ENCODE data around the gene ARHGEF11.

ARHGEF11 gene

GRCh38 chr1:157050836-157051235 is 5.3 kb upstream of the ARHGEF11 start:
- no peak for DNase-seq

DNA sequence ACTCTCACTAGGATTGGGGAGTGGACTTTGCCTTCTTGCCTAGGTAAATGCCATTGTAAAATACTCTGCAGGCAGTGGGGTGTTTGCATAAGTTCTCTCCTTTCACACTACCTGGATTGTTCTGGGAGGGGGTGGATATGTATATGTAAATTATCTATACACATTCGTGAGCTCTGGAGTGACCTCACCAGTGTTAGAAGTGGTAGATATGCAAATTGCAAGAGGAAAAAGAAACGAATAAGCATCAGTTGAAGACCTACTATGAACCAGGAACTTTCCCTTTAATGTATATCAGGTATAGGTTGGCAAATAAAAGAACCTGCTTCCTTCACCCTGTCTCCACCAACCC is 1.5 kb upstream of the ARHGEF11 start:
- no peak for DNase-seq

DNA sequence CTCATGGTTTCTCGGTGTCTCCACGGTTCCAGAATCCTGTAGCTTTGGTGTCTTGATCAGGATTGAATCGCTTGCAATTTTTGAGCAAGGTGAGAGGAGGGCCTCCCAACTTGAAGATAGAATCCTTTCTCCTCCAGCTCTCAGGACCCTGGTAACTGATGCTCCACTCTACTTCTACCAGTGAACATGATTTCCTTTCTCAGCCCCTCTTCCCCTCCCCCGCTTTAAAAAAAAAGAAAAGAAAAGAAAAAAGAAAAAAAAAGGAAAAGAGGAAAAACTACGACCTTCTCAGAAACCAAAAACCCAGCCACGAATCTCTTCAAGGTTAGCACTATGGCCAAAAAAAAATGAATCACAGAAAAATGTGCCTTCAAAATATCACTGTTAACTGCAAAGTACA is 1.2 kb downstream of the ARHGEF11 start:
- no peak for DNase-seq

- DNase-seq, result no peak
Measured at GRCh38 chr1:157043685-157044084, 1.9 kb downstream of the ARHGEF11 start.

GRCh38 chr1:157042846-157043245 is 2.7 kb downstream of the ARHGEF11 start:
- no peak for DNase-seq

GRCh38 chr1:157040802-157041201 is 4.7 kb downstream of the ARHGEF11 start:
- DNase-seq, result no peak

GRCh38 chr1:157035121-157035520 is 10.4 kb downstream of the ARHGEF11 start:
- DNase-seq, result no peak

- no peak for DNase-seq
Measured at GRCh38 chr1:157034137-157034800, 11.3 kb downstream of the ARHGEF11 start.

GRCh38 chr1:157033357-157033876 is 12.1 kb downstream of the ARHGEF11 start:
- DNase-seq, result no peak

DNA sequence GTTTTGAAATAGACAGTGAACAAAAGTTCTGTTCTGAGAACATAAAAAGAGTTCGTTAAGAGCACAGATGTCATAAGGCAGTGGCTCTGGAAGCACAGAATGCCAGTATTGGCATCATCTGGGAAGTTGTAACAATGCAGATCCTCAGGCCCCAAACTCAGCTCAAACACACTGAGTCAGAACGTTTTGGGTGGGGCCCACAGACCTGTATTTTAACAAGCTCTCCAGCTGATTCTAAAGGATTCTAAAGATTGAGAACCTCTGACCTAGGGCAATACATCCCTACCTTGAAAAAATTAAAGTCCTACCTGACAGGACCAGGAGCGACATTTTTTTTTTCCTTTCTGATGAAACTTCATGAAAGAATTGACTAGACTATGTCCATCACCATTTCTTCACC is 13.2 kb downstream of the ARHGEF11 start:
- no peak for DNase-seq

DNA sequence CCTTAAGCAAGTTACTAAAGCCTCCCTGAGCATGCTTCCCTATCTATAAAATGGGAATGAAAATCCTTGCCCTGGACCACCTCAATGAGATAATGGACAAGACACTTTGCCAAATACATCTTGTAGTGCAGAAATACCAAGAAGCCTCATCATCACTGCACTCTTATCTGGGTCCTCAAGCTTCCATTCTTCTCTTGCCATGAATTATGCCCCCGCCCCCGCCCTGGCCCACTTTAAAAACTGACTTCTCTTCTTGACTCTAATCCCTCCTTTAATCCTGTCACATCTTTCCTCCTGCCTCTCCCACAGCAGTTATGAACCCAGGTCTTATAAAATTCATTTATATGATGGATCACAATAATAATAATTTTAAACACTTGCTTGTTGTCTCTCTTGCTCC is 14.8 kb downstream of the ARHGEF11 start:
- DNase-seq, result no peak

DNA sequence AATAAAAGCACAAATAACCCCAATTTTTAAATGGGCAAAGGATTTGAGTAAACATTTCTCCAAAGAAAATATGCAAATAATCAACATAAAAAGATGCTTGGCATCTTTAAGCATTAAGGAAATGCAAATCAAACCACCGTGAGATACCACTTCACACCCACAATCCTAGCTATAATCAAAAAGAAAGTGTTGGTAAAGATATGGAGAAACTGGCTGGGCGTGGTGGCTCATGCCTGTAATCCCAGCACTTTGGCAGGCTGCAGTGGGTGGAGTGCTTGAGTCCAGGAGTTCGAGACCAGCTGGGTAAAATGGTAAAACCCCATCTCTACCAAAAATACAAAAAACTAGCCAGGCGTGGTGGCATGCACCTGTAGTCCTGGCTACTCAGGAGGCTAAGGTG is 16.9 kb downstream of the ARHGEF11 start:
- no peak for DNase-seq

DNA sequence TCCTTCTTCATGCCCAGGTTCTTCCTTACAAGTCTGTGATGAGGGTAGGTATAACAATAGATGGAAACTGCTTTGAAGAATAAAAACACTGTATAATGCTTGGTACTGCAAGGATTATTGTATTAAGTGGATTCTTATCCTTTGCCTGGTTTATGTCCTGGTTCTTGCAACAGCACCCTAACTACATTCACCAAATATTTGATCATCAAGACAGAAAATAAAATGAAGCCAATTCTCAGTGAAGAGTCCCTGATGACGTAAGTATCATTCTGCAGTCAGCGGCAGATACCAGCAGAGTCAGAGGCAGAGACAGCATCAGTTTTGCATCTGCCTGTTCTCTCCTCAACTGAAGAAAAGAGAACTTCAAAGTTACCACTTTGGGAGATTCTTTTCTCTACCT is 19.7 kb downstream of the ARHGEF11 start:
- DNase-seq, result no peak

- DNase-seq, result no peak
Measured at GRCh38 chr1:157025385-157025784, 20.2 kb downstream of the ARHGEF11 start.

DNA sequence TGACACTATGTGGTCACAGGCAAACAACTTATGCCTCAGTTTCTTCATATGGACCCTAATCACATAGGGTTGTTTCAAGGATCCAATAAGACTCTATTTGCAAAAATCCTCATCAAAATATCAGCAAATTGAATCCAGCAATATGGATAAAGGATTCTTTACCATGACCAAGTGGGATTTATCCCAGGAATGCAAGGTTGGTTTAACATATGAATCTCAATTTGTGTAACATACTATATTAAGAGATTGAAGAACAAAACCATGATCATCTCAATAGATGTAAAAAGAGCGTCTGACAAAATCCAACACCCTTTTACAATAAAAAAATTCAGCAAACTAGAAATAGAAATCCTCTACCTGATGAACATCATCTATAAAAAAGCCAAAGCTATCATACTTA is 23.9 kb downstream of the ARHGEF11 start:
- DNase-seq, result no peak

DNA sequence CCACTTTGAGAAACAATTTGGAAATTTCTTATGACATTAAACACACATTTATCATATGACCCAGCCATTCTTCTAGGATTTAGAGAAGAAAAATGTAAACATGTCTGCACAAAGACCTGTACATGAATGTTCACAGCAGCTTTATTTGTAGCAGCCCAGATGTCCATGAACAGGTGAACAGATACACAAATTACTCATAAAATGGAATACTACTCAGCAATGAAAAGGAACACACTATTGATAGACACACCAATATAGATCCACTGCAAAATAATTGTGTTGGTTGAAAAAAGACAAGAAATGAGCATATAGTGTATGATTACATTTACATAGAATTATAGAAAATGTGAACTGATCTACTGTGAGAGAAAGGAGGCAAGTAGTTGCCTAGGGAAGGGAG is 26.1 kb downstream of the ARHGEF11 start:
- no peak for DNase-seq

- DNase-seq, result no peak
Measured at GRCh38 chr1:157011845-157012244, 33.7 kb downstream of the ARHGEF11 start.

GRCh38 chr1:157008502-157008901 is 37.0 kb downstream of the ARHGEF11 start:
- DNase-seq, result no peak

GRCh38 chr1:157007306-157007705 is 38.2 kb downstream of the ARHGEF11 start:
- DNase-seq, result no peak

- DNase-seq, result no peak
Measured at GRCh38 chr1:157006676-157007075, 38.9 kb downstream of the ARHGEF11 start.

DNA sequence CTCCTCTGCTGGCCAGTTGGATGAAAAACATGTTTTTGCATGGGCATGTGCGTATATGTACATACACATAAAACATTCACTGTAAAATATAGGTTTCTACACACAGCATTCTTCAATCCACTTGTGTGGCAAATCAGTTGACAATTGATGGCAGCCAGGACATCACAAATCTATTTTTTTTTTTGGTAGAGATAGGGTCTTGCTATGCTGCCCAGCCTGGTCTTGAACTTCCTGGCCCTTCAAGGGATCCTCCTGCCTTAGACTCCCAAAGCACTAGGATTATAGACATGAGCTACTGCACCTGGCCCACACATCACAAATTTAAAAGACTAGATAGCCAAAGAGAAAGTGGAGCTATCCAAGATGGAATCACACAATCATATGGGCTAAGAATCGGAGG is 39.6 kb downstream of the ARHGEF11 start:
- DNase-seq, result no peak

DNA sequence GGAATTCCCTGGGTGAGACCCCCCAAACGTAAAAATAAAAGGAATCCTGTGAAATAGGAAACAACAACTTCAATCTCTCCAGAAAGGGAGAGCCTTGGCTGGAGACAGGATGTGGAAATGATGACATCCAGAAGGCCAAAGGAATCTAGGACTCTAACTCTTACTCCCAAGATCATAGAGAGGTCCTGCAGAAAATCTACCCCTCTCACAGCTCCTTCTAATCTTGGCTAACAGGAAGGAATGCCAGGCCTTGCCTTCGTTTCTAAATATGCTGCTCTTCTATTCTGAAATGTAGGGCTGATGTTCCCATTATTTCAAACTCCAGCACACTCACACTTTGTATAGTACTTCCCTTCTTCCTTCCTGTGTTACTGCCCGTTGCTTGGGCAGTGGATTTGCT is 40.7 kb downstream of the ARHGEF11 start:
- DNase-seq, result no peak

GRCh38 chr1:157004327-157004726 is 41.2 kb downstream of the ARHGEF11 start:
- no peak for DNase-seq

DNA sequence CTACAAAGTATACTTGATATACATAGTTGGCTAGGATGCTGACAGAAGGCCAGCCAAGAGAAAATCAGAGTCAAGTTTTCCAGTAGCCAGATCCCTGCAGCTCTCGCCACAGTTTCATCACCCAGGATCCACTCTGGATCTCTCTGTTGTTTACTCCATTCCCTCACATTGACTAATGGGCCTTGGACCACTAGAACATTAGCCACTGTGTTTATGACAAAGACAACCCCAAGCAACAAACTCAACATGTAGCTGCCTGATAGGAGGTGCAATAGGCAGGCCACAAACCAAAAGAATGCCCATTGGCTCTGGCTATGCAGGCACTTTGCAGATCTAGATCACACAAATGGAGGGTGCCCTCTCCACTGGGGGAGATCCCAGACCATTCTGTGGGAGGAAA is 44.2 kb downstream of the ARHGEF11 start:
- no peak for DNase-seq

DNA sequence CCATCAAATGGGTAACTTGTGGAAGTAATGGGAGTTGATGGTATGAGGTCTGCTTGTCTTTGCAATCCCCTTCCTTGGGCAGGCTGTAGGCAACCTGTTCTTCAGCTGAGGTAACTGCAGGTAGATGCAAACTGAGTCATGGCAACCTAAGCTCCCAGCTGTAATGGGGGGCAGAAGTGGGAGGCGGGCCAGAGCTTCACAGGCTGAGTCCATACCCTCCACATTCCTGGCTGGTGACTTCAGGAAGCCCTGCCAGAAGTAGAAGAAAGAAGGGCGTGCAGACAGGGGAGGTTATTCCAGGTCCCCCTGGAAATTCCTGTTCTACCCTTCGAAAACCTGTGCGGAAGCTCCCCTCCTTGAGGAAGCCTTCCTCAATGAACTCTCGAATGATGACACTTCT is 44.9 kb downstream of the ARHGEF11 start:
- no peak for DNase-seq

Data from SW 1271 (cell line).